GM12878 (cell line): Measurements from ENCODE around the gene RAG1. TPM values are rescaled to one million over a fixed set of nuclear protein-coding genes. Genes with fewer than 3 reads are reported as not detected.

ENCODE experiments used
- ATAC-seq: fragments of 200-7000 bp; cut with Tn5 transposase; 3 replicates; pipeline ENCODE4 v1.9.1; 2020; ENCODE audit warnings: mild to moderate bottlenecking, moderate library complexity
- BruUV-seq: library from RNA; stranded (reverse); fragments of 400-500 nt; replicated peaks from 2 replicates; lab custom pipeline; 2021; lab: Mats Ljungman, UMichigan
- CTCF ChIA-PET: fragments of 300-600 bp; sonication (Branson Sonifier 250); formaldehyde crosslinking; extraction: SDS; loops from one replicate; lab custom pipeline; 2021; ENCODE audit warnings: inconsistent platforms; lab: Yijun Ruan, JAX
- POLR2A ChIA-PET: fragments of 350-600 bp; formaldehyde crosslinking; extraction: SDS; loops from one replicate; lab custom pipeline; 2021; ENCODE audit warnings: inconsistent platforms; lab: Charles Lee
- RAD21 ChIA-PET: fragments of 300-600 bp; sonication (Branson Sonifier 250); formaldehyde crosslinking; loops from one replicate; lab custom pipeline; 2023; ENCODE audit warnings: antibody characterized with exemption; ENCODE audit not compliant: unreplicated experiment; lab: Charles Lee
- SMC1A ChIA-PET: fragments of 300-600 bp; sonication (Branson Sonifier 250); formaldehyde crosslinking; loops from one replicate; lab custom pipeline; 2023; ENCODE audit not compliant: unreplicated experiment, uncharacterized antibody; lab: Charles Lee
- DNase-seq: peaks from one replicate; pipeline ENCODE4 v3.0.0-alpha.2; 2011; ENCODE audit warnings: low read depth, low spot score
- FAIRE-seq: peaks from 3 replicates; lab custom pipeline; 2011; peaks lifted over from hg19 to GRCh38; lab: Jason Lieb, UNC
- H2AFZ ChIP-seq: 2 replicates; pipeline ENCODE4 v1.6.0; 2011; ENCODE audit warnings: low read depth, low read length, control low read depth; ENCODE audit not compliant: control insufficient read depth
- H3K27ac ChIP-seq: 2 replicates; pipeline ENCODE4 v1.5.1; 2011; ENCODE audit warnings: control low read depth; ENCODE audit not compliant: control insufficient read depth, insufficient read depth
- H3K27me3 ChIP-seq, 2 experiments: replicated peaks in 1 of 2; 2 replicates each; pipeline versions ENCODE4 v1.6.0 to v1.6.1; 2011; ENCODE audit warnings: low read length in 1 of 2; ENCODE audit not compliant: control insufficient read depth in 2 of 2, insufficient read depth in 2 of 2
- H3K36me3 ChIP-seq, 2 experiments: 2 replicates each; pipeline ENCODE4 v1.5.1; 2011; ENCODE audit warnings: low read length in 1 of 2; ENCODE audit not compliant: control insufficient read depth in 2 of 2, insufficient read depth in 2 of 2
- H3K4me1 ChIP-seq: 2 replicates; pipeline ENCODE4 v1.6.1; 2011; ENCODE audit warnings: mild to moderate bottlenecking, low read length, moderate library complexity, mixed read lengths; ENCODE audit not compliant: control insufficient read depth, insufficient read depth
- H3K4me2 ChIP-seq: 2 replicates; pipeline ENCODE4 v1.6.0; 2011; ENCODE audit warnings: control low read depth; ENCODE audit not compliant: control insufficient read depth, insufficient read depth
- H3K4me3 ChIP-seq: fragments of 200-600 bp; sonication (generic); 2 replicates; pipeline ENCODE4 v1.5.1; 2016
- H3K79me2 ChIP-seq: 2 replicates; pipeline ENCODE4 v1.6.0; 2011; ENCODE audit warnings: low read length; ENCODE audit not compliant: control insufficient read depth, insufficient read depth
- H3K9ac ChIP-seq: 2 replicates; pipeline ENCODE4 v1.8.0; 2011; ENCODE audit warnings: low read length, control low read depth, mixed read lengths; ENCODE audit not compliant: control insufficient read depth, insufficient read depth
- H3K9me3 ChIP-seq: replicated peaks from 3 replicates; pipeline ENCODE4 v1.5.1; 2011; ENCODE audit warnings: mild to moderate bottlenecking, low read length; ENCODE audit not compliant: control insufficient read depth, insufficient read depth
- H4K20me1 ChIP-seq: 2 replicates; pipeline ENCODE4 v1.6.0; 2011; ENCODE audit not compliant: control insufficient read depth, insufficient read depth
- CHD2 ChIP-seq: IDR thresholded peaks from 2 replicates; pipeline ENCODE4 v1.6.1; 2011; ENCODE audit warnings: low read depth, low read length, improper control_type of control experiment, borderline replicate concordance
- EED ChIP-seq: sonication (generic); IDR thresholded peaks from 2 replicates; pipeline ENCODE4 v1.6.1; 2016; ENCODE audit warnings: antibody characterized with exemption, low read depth
- ESRRA ChIP-seq: IDR thresholded peaks from 2 replicates; pipeline ENCODE4 v1.6.1; 2012; ENCODE audit warnings: mild to moderate bottlenecking, low read length, improper control_type of control experiment
- GABPA ChIP-seq: IDR thresholded peaks from 2 replicates; pipeline ENCODE4 v1.6.1; 2014; ENCODE audit warnings: antibody characterized with exemption, low read depth, mild to moderate bottlenecking, inconsistent platforms
- JUNB ChIP-seq: IDR thresholded peaks from 2 replicates; pipeline ENCODE4 v1.6.1; 2016; ENCODE audit warnings: antibody characterized with exemption, mild to moderate bottlenecking
- MXI1 ChIP-seq: fragments of 150-350 bp; IDR thresholded peaks from 2 replicates; pipeline ENCODE4 v1.6.1; 2011; ENCODE audit warnings: low read depth, mild to moderate bottlenecking, inconsistent platforms, low read length, improper control_type of control experiment
- NR2C1 ChIP-seq: fragments of 450-650 bp; IDR thresholded peaks from 2 replicates; pipeline ENCODE4 v1.6.1; 2017; ENCODE audit warnings: antibody characterized with exemption, mild to moderate bottlenecking, moderate library complexity
- PBX3 ChIP-seq: IDR thresholded peaks from 2 replicates; pipeline ENCODE4 v1.6.1; 2011; ENCODE audit warnings: mild to moderate bottlenecking, low read depth, low read length, moderate library complexity; ENCODE audit not compliant: insufficient replicate concordance
- POU2F2 ChIP-seq: IDR thresholded peaks from 3 replicates; pipeline ENCODE4 v1.6.1; 2011; ENCODE audit warnings: low read depth, mild to moderate bottlenecking, low read length, borderline replicate concordance
- SUPT20H ChIP-seq: IDR thresholded peaks from 2 replicates; pipeline ENCODE4 v1.6.1; 2011; ENCODE audit warnings: low read depth, mild to moderate bottlenecking, low read length, moderate library complexity, borderline replicate concordance; ENCODE audit not compliant: control insufficient read depth
- TAF1 ChIP-seq: IDR thresholded peaks from 2 replicates; pipeline ENCODE4 v1.6.1; 2011; ENCODE audit warnings: mild to moderate bottlenecking, low read depth, low read length, borderline replicate concordance
- TBL1XR1 ChIP-seq: IDR thresholded peaks from 2 replicates; pipeline ENCODE4 v1.6.1; 2012; ENCODE audit warnings: low read depth, low read length, improper control_type of control experiment
- ZBTB33 ChIP-seq: fragments of 450-650 bp; IDR thresholded peaks from 2 replicates; pipeline ENCODE4 v1.6.1; 2017; ENCODE audit warnings: mild to moderate bottlenecking
- ZNF592 ChIP-seq: fragments of 450-650 bp; IDR thresholded peaks from 2 replicates; pipeline ENCODE4 v1.6.1; 2017; ENCODE audit warnings: mild to moderate bottlenecking, moderate library complexity
- ZSCAN29 ChIP-seq: fragments of 450-650 bp; IDR thresholded peaks from 2 replicates; pipeline ENCODE4 v1.6.1; 2017; ENCODE audit warnings: mild to moderate bottlenecking, moderate library complexity
- in situ Hi-C: fragments of 300-500 bp; cut with MboI; formaldehyde crosslinking; loops from 9 replicates; pipeline ENCODE4 v1.14.3; 2018; ENCODE audit warnings: mixed read lengths
- intact Hi-C: fragments of 100-400 bp; cut with micrococcal nuclease; formaldehyde crosslinking; loops from one replicate; pipeline ENCODE4 v1.14.2; 2022; ENCODE audit not compliant: unreplicated experiment
- polyA plus RNA-seq, 11 experiments: library from polyadenylated mRNA; depleted of rRNA in 4 of 11; unstranded in 6 of 11; stranded (reverse) in 5 of 11; fragments of >200 nt; fragmentation: Nextera tagmentation in 4 of 11; fragmentation: Illumina TruSeq in 1 of 11; extraction: Ambion mirVana in 4 of 11; extraction: Trizol in 1 of 11; gene quantifications; 1 replicate in 1 of 11; 2 replicates in 10 of 11; pipeline versions ENCODE4 v1.2.1 to v1.2.3, GENCODE V29; 2011 to 2016; ENCODE audit warnings: inconsistent platforms in 2 of 11, missing spikeins in 2 of 11, low read depth in 1 of 11
- total RNA-seq, 4 experiments: library from RNA; depleted of rRNA in 3 of 4; stranded (reverse); fragments of >200 nt in 3 of 4; fragmentation: Illumina TruSeq in 1 of 4; extraction: Trizol in 1 of 4; gene quantifications; 2 replicates each; pipeline versions ENCODE4 v1.2.1 to v1.2.3, GENCODE V29; 2013 to 2021

Gene RAG1
- total and polyA plus RNA-seq, 10 of the 15 experiments (the other 5 are each of a cell fraction or from before 2014, with no cell fraction given), result 0.01 to 0.44 (median 0.05) TPM; not detected in 3

- H3K27ac ChIP-seq, result no peak overlapping the region
- FAIRE-seq, result no peak
- no peak overlapping the region for H3K4me2 ChIP-seq
- H3K4me3 ChIP-seq, result no peak overlapping the region
- POLR2A ChIA-PET, result no interaction called here
- CTCF ChIA-PET, result interaction anchor here (1.0 kb wide), 1 partner anchor 39 kb away, joined by 3 read pairs; no protein-coding TSS in a partner anchor
- in situ Hi-C loops, result no loop called here
- SMC1A ChIA-PET, result no interaction called here
- no peaks in the 10 kb centered on the region for H3K79me2 ChIP-seq
- no peaks in the 10 kb centered on the region; a peak in 2 of 4 replicates for H3K27me3 ChIP-seq
- H3K9ac ChIP-seq, result no peak overlapping the region
- no peaks in the 10 kb centered on the region for H3K9me3 ChIP-seq
- no peaks in the 10 kb centered on the region for H4K20me1 ChIP-seq
- no peaks in the 10 kb centered on the region for H3K4me1 ChIP-seq
- no peak for ATAC-seq
- TF ChIP-seq GABPA (no peak), POU2F2 (no peak), ESRRA (no peak), JUNB (no peak), PBX3 (no peak), ZNF592 (no peak), ZSCAN29 (no peak), NR2C1 (no peak), MXI1 (no peak), CHD2 (no peak), TAF1 (no peak), TBL1XR1 (no peak), ZBTB33 (no peak), SUPT20H (no peak), EED (no peak)
- TF ChIP-seq, all 136 proteins: peak for 0
- RAD21 ChIA-PET, result no interaction called here
- H3K36me3 ChIP-seq, result no peaks in the 10 kb centered on the region
- intact Hi-C loops, result no loop called here
- BruUV-seq, result no TSS peak
- no peak overlapping the region for H2AFZ ChIP-seq
- no peak for DNase-seq
These were observed 34.3 kb downstream of the RAG1 start for GRCh38 chr11:36602135-36602534.
